Mesenteric fat pad (tissue), 1 donor: ENCODE measurements around the gene MIDN. TPM values are rescaled to one million over a fixed set of nuclear protein-coding genes. Genes with fewer than 3 reads are reported as not detected.

ENCODE experiments used
- DNase-seq: peaks from one replicate; pipeline ENCODE4 v3.0.0-alpha.2; 2020; ENCODE audit warnings: low spot score
- total RNA-seq: library from RNA; stranded (reverse); fragmentation: NEBNext Ultra II Directional; extraction: Animal tissue kit (Norgen Biotek cat#: 25700); gene quantifications from one replicate; pipeline ENCODE4 v1.2.1, GENCODE V29; 2021
- donor health status: DM: yes; HTN: yes; CAD: no.

MIDN gene
- total RNA-seq, 1 donor from 2014 or later = 156 TPM

- no peak for DNase-seq
Observed at GRCh38 chr19:1231729-1232637, 16.4 kb upstream of the MIDN start.

- no peak for DNase-seq
Observed at GRCh38 chr19:1232652-1233072, 15.7 kb upstream of the MIDN start.

DNA sequence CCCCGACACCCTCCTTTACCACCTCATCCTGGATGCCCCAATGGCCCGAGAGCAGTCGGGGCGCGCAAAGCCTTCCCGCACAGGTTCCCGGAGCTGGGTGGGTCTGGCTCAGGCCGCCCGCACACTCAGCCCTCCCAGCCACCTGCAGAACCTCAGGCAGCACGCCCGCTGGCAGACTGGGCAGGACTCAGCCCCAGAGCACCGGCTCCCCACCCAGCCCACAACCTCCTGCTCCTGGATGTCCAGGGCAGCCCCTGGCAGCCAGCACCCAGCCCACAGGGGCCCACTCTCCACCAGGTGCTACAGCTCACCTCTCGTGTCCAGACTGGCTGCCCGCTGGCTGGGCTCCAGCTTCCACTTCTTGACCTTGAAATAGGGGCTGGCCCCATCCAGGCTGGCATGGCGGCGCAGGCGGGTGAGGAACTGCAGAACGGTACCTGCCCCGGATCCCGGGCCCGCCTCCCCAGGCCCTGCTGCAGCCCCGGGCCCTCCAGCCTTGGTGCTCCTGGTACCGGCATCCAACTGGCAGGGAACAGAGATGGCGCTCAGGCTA, 15.2 kb upstream of the MIDN start:
- DNase-seq = no peak

GRCh38 chr19:1234051-1234954, 14.1 kb upstream of the MIDN start:
- no peak for DNase-seq

GRCh38 chr19:1234955-1235380, 13.4 kb upstream of the MIDN start:
- no peak for DNase-seq

DNA sequence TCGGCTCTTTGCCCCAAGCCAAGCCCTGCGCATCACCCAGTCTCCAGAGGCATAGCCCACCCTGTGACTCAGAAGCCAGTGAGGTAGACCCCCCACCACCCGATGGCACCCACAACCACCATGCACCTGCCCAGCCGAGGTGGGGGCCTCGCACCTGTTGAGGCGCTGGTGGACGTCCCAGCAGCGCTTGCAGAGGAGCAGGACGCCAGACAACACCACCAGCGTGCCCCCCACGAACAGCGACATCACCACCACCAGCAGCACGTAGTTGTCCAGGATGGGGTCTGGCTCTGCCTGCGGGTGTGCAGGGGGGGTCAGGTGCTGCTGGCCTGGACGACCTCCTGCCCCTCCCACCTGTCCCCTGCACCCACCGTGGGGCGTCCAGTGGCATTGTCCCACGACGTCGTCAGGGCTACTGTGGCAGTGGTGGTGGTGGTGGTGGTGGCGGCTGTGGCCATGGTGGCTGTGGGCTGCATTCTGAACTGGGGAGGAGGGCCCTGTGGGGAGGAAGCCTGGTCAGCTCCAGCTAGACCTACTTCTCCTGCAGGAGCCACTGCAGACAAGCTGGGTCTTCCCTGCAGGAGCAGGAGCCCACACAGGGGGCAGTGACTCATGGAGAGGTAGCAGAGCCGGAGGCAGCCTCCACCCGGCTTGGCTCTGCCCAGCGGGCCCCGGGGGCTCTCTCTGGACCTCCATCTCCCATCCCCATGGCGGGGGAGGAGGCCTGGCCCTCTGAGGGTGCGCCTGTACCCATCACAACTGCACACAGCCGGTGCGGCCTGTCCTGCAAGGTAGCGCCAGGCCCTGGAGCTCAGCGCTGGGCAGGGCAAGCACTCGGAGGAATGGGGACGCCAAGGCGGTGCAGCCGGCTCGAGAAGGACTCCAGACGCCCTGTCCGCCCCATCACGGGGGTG, 12.5 kb upstream of the MIDN start:
- no peak for DNase-seq

DNA sequence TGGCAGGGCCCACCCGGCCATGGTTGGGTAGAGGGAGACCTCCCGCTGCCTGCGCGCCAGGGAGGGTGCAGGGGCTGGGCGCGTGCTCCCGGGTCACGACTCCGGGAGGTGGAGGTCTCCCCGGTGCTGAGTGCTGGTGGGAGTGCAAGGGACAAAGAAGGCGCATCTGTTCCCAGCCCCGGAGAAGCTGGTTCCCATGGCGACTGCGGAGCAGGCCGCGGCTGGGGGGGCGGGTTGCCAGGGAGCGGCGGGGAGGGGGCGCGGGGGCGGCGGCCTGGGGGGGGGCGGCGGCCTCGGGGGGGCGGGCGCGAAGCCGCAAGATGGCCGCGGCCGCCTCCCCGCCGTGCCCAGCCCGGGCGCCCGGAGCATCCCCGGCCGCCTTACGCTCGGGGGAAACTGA, 11.8 kb upstream of the MIDN start:
- no peak for DNase-seq

DNA sequence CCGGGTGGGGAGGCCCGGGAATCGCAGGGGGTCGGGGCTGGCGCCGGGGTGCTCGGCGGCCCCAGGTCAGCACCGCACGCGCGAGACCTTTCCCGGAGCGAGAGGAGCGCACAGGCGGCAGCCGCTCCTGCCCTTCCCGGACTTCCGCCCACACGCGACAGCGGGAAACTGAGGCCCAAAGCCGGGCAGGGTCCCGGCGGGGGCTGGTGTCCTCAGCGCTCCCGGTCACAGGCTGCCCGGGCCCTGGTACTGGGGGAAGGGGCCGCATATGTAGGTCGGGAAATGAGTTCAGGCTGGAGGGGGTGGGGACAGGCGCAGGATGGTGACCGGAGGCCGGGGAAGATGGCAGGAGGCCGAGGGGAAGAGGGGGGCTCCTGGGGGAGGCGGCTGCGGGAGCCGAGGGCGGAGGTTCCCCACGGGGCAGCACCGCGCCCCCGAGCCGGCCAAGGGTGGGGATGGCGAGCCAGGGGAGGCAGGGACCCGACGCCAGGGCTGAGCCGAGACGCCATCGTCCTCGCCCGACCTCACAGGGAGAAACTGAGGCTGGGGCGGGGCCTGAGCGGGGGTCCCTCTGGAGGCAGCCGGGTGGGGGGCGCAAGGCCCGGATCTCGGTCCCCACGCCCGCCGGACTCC, 11.2 kb upstream of the MIDN start:
- DNase-seq = no peak

- no peak for DNase-seq
Observed at GRCh38 chr19:1237754-1238368, 10.5 kb upstream of the MIDN start, which contains the start of gene CBARP. Gene CBARP, minus strand, starts transcription at chr19:1238005. Its CDS starts 1,905 bp downstream, at chr19:1236100.

DNA sequence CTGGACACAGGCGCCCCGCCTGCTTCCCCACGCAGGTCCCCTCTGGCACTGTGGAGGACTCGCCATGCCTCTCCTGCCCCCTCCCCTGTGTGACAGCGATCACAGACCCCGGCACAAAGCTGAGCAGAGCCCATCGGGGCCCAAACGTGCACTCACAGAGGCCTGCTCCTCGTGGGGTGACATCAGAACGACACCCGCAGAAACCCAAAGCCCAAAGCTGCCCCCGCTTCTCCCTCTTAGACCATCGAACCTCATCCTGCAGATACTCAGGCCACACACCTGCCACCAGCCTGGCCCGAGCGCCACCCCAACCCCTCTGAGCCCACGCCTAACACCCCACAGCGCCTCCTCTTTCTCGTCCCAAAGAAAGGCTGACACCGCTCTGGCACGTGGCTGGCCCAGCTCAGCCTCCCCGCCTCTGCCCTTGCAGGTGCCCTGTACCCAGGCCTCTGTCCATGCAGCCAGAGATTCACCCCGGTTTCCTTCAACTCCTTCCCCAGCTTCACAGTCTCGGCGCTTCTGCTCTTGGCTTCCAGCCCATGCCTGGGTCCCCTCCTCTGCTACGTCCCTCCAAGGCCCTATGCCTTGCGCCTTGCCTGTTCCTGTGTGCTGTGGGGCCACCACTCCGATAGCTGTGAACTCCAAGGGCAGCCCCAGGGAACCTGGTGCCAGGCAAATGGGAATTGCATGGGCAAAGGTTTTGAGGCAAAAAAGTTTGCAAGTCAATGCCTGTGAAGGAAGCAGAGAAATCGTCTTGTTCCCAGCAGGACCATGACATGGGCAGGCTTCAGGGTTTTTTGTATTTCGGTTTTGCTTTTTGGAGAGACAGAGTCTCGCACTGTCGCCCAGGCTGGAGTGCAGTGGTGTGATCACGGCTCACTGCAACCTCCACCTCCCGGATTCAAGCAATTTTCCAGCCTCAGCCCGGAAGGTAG, 9.7 kb upstream of the MIDN start:
- no peak for DNase-seq

- DNase-seq = no peak
Observed at GRCh38 chr19:1239420-1239795, 9.0 kb upstream of the MIDN start.

DNA sequence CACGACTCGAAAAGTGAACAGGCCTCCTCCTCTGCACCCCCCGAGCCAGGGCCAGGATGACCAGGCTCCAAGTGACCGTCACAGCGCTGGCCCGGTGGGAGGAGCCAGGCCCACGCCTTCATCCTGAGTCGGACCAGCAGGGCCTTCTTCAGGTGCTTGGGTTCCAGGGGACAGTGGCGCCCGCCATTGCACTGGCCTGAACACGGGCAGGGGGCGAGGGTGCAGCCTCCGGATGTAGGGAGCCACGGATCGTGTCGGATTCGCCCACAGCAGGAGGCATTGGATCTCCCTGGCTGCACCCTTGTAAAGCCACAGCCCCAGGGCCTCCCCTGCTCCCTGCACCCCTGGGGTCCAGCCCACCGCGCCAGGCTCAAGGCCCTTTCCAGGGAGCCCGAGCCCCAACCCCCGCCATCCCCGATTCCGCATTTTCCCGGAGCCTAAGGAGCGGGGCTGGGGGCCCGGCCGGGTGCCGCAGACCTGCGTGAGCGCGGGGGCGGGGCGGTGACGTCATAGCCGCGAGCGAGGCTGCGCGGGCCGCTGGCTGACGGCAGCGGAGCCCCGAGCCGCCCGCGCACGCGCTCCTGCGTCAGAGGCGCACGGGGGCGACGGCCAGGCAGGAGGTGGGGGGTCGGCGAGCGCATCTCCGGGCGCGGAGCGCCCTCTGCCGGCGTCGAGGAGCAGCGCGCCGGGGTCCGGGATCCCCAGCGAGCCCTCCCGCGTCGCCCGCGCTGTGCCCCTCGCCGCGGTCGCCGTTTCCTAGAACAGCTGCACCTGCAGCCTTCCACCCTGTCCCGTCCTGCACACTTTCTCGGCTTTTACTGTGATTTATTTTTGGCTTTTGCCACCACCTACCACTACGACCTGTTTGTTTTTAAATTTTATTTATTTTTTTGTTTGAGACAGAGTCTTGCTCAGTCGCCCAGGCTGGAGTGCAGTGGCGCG, 8.3 kb upstream of the MIDN start:
- DNase-seq = peak; percentile 97

GRCh38 chr19:1240925-1241324, 7.5 kb upstream of the MIDN start:
- DNase-seq = no peak

DNA sequence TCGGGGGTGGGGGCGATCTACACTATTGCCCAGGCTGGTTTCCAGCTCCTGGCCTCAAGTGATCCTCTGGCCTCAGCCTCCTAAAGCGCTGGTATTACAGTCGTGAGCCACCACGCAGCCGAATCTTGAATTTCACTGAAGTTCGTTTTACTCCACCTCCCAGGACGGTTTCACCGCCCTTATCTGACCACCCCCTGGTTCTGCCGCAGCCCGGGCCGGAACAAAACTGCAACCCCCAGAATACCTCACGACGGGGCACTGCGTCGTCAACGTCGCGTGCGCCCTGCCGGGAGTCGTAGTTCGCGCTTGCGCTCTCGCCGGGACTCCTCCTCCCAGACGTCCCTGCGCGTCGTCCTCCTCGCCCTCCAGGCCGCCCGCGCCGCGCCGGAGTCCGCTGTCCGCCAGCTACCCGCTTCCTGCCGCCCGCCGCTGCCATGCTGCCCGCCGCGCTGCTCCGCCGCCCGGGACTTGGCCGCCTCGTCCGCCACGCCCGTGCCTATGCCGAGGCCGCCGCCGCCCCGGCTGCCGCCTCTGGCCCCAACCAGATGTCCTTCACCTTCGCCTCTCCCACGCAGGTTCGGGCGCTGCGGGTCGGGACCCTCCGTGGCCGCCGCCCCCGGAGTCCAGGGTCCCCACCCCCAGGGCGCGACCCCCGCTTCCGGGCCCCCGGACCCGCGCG, 6.8 kb upstream of the MIDN start, which contains the start of gene ATP5F1D:
Gene ATP5F1D, plus strand, starts transcription at position 335 of the 679 bp plus-strand sequence. Its CDS starts 100 bp downstream, at position 435.
- peak; percentile 98 for DNase-seq

DNA sequence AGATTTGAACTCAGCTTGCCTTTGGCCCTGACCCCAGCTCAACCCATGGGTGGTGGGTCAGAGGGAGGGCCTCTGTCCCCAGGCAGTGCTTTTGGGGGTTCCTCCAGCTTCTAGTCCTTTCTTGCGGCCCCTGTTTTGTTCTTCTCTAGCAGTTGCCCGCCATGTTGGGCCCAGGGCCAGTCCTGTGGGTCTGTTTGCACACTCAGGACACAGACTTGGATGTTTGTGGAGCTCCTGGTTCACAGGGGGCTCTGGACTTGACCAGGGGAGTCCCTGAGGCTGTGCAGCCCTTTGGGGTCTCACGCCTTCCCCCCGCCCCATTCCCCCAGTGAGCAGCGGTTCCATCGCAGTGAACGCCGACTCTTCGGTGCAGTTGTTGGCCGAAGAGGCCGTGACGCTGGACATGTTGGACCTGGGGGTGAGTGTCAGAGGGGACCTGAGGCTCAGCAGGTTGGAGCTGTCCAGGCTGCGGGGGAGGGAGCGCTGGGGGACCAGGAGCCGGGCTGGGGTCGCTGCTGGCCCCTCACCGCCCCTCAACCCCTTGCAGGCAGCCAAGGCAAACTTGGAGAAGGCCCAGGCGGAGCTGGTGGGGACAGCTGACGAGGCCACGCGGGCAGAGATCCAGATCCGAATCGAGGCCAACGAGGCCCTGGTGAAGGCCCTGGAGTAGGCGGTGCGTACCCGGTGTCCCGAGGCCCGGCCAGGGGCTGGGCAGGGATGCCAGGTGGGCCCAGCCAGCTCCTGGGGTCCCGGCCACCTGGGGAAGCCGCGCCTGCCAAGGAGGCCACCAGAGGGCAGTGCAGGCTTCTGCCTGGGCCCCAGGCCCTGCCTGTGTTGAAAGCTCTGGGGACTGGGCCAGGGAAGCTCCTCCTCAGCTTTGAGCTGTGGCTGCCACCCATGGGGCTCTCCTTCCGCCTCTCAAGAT, 4.4 kb upstream of the MIDN start:
- DNase-seq = no peak
